ENCODE data around the gene ATOH1. TPM values are rescaled to one million over a fixed set of nuclear protein-coding genes. Genes with fewer than 3 reads are reported as not detected.

The ATOH1 gene
- total RNA-seq, 1 experiment from 2014 or later = not detected

DNA sequence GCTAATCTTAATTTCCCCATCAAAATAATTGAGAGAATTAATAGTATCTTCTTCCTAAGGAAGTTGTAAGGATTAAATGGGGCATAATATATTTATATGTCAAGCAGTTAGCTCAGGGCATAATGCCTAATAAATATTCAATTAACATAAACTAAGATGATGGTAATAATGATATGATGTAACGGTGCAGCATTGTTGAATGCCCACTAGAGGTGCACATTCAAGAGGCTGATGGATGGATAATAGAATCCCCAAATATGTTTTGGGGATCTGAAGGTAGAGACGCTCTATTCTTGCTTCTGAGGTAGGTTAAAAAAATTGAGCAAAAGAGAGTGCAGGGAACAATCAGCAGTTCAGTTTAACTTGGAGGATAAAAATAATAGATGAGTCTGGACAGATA is 37.1 kb downstream of the ATOH1 start:
- no peaks in the 10 kb centered on the region for H3K4me1 ChIP-seq (ENCODE audit: control insufficient read depth in 1 of 2, insufficient read depth in 2 of 2, low read length in 2 of 2)
- no peak overlapping the region for H3K27ac ChIP-seq (ENCODE audit: low read depth, low read length)
- no peaks in the 10 kb centered on the region for H4K20me1 ChIP-seq (ENCODE audit: insufficient read depth)
- no peaks in the 10 kb centered on the region for H3K9me3 ChIP-seq (ENCODE audit: control insufficient read depth in 1 of 2, insufficient read depth in 1 of 2, low read depth in 1 of 2, low read length in 2 of 2)
- H3K79me2 ChIP-seq (ENCODE audit: insufficient read depth, low read length) = no peaks in the 10 kb centered on the region
- TF ChIP-seq RAD21 (IDR thresholded peaks at IDR 0.05; ENCODE audit: low read depth) (no peak), TCF7L2 (IDR thresholded peaks at IDR 0.05; ENCODE audit: borderline replicate concordance, extremely low read depth, insufficient read depth, insufficient read length) (no peak), FOSL1 (IDR thresholded peaks at IDR 0.05; ENCODE audit: low read depth) (no peak), SIN3A (IDR thresholded peaks at IDR 0.05; ENCODE audit: low read depth) (no peak), ELF1 (IDR thresholded peaks at IDR 0.05; ENCODE audit: borderline replicate concordance, low read depth) (no peak), EGR1 (IDR thresholded peaks at IDR 0.05; ENCODE audit: low read depth) (no peak)
- TF ChIP-seq, protein P1, sequence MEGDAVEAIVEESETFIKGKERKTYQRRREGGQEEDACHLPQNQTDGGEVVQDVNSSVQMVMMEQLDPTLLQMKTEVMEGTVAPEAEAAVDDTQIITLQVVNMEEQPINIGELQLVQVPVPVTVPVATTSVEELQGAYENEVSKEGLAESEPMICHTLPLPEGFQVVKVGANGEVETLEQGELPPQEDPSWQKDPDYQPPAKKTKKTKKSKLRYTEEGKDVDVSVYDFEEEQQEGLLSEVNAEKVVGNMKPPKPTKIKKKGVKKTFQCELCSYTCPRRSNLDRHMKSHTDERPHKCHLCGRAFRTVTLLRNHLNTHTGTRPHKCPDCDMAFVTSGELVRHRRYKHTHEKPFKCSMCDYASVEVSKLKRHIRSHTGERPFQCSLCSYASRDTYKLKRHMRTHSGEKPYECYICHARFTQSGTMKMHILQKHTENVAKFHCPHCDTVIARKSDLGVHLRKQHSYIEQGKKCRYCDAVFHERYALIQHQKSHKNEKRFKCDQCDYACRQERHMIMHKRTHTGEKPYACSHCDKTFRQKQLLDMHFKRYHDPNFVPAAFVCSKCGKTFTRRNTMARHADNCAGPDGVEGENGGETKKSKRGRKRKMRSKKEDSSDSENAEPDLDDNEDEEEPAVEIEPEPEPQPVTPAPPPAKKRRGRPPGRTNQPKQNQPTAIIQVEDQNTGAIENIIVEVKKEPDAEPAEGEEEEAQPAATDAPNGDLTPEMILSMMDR (IDR thresholded peaks at IDR 0.05 in 2 of 3, conservative IDR thresholded peaks at IDR 0.05 in 1 of 3; ENCODE audit: borderline replicate concordance in 1 of 3, insufficient read depth in 1 of 3, low read depth in 2 of 3, low read length in 2 of 3) = peak in 2 of 3 experiments; percentile 49 to 59; a peak in 4 of 6 replicates
- ChIA-PET CTCF (interaction anchor here (0.9 kb wide), 1 partner anchor 12 kb away, joined by 4 read pairs; no protein-coding TSS in a partner anchor), RAD21 (ENCODE audit: low non-redundant PET in 1 of 2, low total read pairs in 2 of 2, uncharacterized antibody in 2 of 2, unreplicated experiment in 2 of 2) (no interaction called here), POLR2A (no interaction called here)
- ATAC-seq (peak; percentile 52; the same call in 1 of the 2 replicates), DNase-seq (ENCODE audit: low read depth, low spot score) (no peak)
- no TSS peak for BruUV-seq (replicated peaks)
- H3K27me3 ChIP-seq (ENCODE audit: insufficient read depth, low read length) = no peaks in the 10 kb centered on the region
- H3K9ac ChIP-seq (ENCODE audit: low read length) = no peak overlapping the region
- no peak overlapping the region for H3K4me3 ChIP-seq (replicated peaks in 1 of 2; ENCODE audit: low read depth in 1 of 2, low read length in 2 of 2)
- intact Hi-C loops (cut with micrococcal nuclease) = no loop called here
- no peaks in the 10 kb centered on the region for H3K36me3 ChIP-seq (ENCODE audit: control insufficient read depth in 1 of 2, insufficient read depth in 2 of 2, low read length in 2 of 2)
- no peaks in the 10 kb centered on the region for H3K9me2 ChIP-seq (ENCODE audit: insufficient read depth)
- no peak overlapping the region for H3K4me2 ChIP-seq (ENCODE audit: low read length)
- no peak overlapping the region for H2AFZ ChIP-seq (ENCODE audit: low read depth, low read length, poor library complexity, severe bottlenecking)

GRCh38 chr4:93867416-93868001 is 39.0 kb downstream of the ATOH1 start:
- Histone ChIP-seq H3K9me3 (ENCODE audit: control insufficient read depth in 1 of 2, insufficient read depth in 1 of 2, low read depth in 1 of 2, low read length in 2 of 2) (no peaks in the 10 kb centered on the region), H3K36me3 (ENCODE audit: control insufficient read depth in 1 of 2, insufficient read depth in 2 of 2, low read length in 2 of 2) (no peaks in the 10 kb centered on the region), H3K4me1 (ENCODE audit: control insufficient read depth in 1 of 2, insufficient read depth in 2 of 2, low read length in 2 of 2) (no peaks in the 10 kb centered on the region), H4K20me1 (ENCODE audit: insufficient read depth) (no peaks in the 10 kb centered on the region), H3K9me2 (ENCODE audit: insufficient read depth) (no peaks in the 10 kb centered on the region), H3K79me2 (ENCODE audit: insufficient read depth, low read length) (no peaks in the 10 kb centered on the region), H3K9ac (ENCODE audit: low read length) (no peak overlapping the region), H3K27me3 (ENCODE audit: insufficient read depth, low read length) (no peaks in the 10 kb centered on the region), H2AFZ (ENCODE audit: low read depth, low read length, poor library complexity, severe bottlenecking) (no peak overlapping the region), H3K4me3 (replicated peaks in 1 of 2; ENCODE audit: low read depth in 1 of 2, low read length in 2 of 2) (no peak overlapping the region), H3K4me2 (ENCODE audit: low read length) (no peak overlapping the region), H3K27ac (ENCODE audit: low read depth, low read length) (no peak overlapping the region)
- ChIA-PET POLR2A (no interaction called here), CTCF (no interaction called here), RAD21 (ENCODE audit: low non-redundant PET in 1 of 2, low total read pairs in 2 of 2, uncharacterized antibody in 2 of 2, unreplicated experiment in 2 of 2) (no interaction called here)
- no peak for ATAC-seq
- intact Hi-C loops (cut with micrococcal nuclease) = no loop called here
- DNase-seq (ENCODE audit: low read depth, low spot score) = no peak
- TF ChIP-seq CBX3 (IDR thresholded peaks at IDR 0.05; ENCODE audit: low read depth) = no peak
- TF ChIP-seq ATF3 (IDR thresholded peaks at IDR 0.05) = no peak
- TF ChIP-seq, protein P2, sequence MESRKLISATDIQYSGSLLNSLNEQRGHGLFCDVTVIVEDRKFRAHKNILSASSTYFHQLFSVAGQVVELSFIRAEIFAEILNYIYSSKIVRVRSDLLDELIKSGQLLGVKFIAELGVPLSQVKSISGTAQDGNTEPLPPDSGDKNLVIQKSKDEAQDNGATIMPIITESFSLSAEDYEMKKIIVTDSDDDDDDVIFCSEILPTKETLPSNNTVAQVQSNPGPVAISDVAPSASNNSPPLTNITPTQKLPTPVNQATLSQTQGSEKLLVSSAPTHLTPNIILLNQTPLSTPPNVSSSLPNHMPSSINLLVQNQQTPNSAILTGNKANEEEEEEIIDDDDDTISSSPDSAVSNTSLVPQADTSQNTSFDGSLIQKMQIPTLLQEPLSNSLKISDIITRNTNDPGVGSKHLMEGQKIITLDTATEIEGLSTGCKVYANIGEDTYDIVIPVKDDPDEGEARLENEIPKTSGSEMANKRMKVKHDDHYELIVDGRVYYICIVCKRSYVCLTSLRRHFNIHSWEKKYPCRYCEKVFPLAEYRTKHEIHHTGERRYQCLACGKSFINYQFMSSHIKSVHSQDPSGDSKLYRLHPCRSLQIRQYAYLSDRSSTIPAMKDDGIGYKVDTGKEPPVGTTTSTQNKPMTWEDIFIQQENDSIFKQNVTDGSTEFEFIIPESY (IDR thresholded peaks at IDR 0.05; ENCODE audit: extremely low read depth, insufficient replicate concordance, low read length) = no peak
- TF ChIP-seq RAD21 (IDR thresholded peaks at IDR 0.05; ENCODE audit: low read depth) = no peak
- no TSS peak for BruUV-seq (replicated peaks)
